C4-2B (cell line): ENCODE measurements around the gene NDRG3.
"Not testable (repeated sequence)": the region's sequence is repeated elsewhere in the genome, so short reads cannot be mapped to it uniquely, and the experiment has no call there.

Source experiments
- H3K27ac ChIP-seq: fragments of 450-650 bp; 2 replicates; pipeline ENCODE4 v1.5.1; 2017
- ZFX ChIP-seq: fragments of 450-650 bp; IDR thresholded peaks from 2 replicates; pipeline ENCODE4 v1.6.1; 2017
- TF ChIP-seq, protein P1 (sequence below): fragments of 450-650 bp; conservative IDR thresholded peaks from 2 replicates; pipeline ENCODE4 v1.5.1; 2017; ENCODE audit warnings: mild to moderate bottlenecking

NDRG3 gene

DNA sequence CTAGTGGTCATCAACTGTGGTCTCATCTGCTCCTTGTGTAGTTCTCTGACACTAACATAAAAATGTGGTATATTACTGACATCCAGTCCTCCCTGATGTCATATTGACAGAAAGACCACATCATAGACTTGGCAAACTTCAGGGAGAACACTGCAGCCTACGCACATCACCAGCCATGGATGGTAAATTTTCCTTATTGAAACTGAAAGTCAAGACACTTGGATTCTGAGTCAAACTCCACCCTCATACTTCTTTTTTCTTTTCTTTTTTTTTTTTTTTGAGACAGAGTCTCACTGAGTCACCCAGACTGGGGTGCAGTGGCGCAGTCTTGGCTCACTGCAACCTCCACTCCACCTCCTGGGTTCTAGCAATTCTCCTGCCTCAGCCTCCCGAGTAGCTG lies 25.4 kb downstream of the NDRG3 start:
- TF ChIP-seq ZFX = no peak
- TF ChIP-seq, protein P1, sequence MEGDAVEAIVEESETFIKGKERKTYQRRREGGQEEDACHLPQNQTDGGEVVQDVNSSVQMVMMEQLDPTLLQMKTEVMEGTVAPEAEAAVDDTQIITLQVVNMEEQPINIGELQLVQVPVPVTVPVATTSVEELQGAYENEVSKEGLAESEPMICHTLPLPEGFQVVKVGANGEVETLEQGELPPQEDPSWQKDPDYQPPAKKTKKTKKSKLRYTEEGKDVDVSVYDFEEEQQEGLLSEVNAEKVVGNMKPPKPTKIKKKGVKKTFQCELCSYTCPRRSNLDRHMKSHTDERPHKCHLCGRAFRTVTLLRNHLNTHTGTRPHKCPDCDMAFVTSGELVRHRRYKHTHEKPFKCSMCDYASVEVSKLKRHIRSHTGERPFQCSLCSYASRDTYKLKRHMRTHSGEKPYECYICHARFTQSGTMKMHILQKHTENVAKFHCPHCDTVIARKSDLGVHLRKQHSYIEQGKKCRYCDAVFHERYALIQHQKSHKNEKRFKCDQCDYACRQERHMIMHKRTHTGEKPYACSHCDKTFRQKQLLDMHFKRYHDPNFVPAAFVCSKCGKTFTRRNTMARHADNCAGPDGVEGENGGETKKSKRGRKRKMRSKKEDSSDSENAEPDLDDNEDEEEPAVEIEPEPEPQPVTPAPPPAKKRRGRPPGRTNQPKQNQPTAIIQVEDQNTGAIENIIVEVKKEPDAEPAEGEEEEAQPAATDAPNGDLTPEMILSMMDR = no peak
- H3K27ac ChIP-seq = no peak overlapping the region

DNA sequence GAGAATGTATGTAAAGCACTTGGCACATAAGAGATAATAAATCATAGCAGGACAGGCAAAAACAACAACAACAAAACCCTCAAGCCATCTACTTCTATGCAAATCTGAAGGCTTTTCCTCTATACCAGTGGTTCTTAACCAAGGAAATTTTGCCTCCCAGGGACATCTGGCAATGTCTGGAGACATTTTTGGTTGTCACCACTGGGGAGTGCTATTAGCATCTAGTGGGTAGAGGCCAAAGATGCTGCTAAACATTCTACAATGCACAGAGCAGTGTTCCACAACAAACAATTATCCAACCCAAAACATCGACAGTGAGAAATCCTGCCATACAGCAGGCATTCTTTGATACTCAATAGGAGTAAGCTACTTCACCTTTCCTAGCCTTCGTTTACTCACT lies 28.2 kb downstream of the NDRG3 start:
- TF ChIP-seq, protein P1 = no peak; the same call in 1 of the 2 replicates
- no peak for TF ChIP-seq ZFX
- H3K27ac ChIP-seq = no peak overlapping the region

DNA sequence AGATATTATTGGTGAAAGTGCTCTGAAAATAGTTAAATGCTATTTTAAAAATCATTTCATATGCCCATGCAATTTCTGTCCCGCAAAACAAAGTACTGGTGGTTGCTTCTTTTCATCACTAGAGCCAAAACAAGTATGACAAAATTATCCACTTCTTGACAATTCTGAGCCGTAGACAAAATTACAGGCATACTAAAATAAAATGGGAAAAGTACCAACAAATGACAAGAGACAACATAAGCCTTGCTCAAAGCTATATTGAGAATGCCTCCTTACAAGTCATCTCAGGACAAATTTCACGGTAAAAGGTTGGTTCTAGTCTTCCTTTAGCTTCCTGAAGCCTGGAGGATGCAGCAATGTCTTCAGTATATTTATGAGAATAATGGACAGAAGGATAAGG lies 28.9 kb downstream of the NDRG3 start:
- TF ChIP-seq, protein P1 = no peak
- no peak for TF ChIP-seq ZFX
- H3K27ac ChIP-seq = no peak overlapping the region

DNA sequence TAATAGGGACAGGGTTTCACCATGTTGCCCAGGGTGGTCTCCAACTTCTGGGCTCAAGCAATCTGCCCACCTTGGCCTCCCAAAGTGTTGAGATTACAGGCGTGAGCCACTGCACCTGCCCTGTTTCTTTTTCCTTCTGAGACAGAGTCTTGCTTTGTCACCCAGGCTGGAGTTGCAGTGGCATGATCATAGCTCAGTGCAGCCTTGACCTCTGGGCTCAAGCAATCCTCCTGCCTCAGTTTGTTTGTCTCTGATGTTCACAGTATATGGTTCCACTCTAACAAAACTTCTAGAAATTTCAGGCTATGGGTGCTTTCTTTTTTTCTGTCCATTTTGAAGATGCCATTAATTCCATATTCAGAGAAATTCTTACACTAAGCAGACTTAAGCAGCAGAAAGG lies 33.1 kb downstream of the NDRG3 start:
- H3K27ac ChIP-seq = no peak overlapping the region
- TF ChIP-seq, protein P1 = no peak
- TF ChIP-seq ZFX = no peak

DNA sequence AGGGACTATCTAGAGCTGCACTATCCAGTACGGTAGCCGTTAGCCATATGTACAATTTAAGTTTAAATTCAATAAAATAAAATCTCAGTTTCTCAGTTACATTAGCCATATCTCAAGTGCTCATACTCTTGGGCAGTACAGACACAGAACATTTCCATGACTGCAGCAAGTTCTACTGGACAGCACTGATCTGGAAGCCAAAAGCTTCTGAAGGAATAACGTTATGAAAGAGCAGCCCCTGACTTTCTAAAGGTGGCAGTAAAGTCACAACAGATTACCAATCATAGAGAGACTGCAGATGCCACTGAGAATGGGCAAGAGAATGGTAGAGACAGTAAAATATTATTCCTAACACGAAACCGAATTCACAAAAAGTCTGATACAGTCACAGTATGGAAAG lies 36.8 kb downstream of the NDRG3 start:
- TF ChIP-seq ZFX = no peak
- TF ChIP-seq, protein P1 = no peak
- H3K27ac ChIP-seq = no peak overlapping the region

DNA sequence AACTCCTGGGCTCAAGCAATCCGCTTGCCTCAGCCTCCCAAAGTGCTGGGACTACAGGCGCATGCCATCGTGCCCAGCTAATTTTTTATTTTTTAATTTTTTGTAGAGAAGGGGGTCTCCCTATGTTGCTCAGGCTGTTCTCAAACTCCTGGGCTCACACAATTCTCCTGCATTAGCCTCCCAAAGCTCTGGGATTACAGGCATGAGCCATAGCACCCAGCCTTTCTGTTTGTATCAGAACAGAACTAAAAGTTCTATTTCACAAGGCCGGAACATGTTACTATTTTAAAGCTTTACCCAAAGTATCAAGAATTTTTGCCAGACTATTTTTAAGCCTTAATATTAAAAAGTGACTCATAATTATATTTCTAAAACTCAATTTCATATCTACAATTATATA lies 42.4 kb downstream of the NDRG3 start:
- H3K27ac ChIP-seq = no peak overlapping the region
- TF ChIP-seq, protein P1 = no peak
- no peak for TF ChIP-seq ZFX

DNA sequence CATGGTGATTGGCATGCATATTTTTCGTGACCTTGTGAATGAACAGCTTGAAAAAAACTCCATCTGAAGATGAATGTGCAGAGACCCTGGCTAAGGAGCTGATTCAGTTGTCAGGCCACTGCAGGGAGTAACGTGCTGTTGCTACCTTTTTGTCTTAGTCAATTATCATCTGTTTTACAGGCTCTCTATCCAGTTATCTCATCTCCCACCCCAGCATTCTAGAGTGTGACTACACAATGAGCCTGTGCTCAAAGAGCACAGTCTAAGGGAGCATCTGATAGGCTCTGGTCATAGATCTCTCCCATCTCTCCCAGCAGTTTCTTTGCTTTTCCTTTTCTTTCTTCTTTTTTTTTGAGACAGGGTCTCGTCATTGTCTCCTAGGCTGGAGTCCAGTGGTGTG lies 45.5 kb downstream of the NDRG3 start:
- H3K27ac ChIP-seq = no peak overlapping the region
- TF ChIP-seq, protein P1 = no peak
- no peak for TF ChIP-seq ZFX

DNA sequence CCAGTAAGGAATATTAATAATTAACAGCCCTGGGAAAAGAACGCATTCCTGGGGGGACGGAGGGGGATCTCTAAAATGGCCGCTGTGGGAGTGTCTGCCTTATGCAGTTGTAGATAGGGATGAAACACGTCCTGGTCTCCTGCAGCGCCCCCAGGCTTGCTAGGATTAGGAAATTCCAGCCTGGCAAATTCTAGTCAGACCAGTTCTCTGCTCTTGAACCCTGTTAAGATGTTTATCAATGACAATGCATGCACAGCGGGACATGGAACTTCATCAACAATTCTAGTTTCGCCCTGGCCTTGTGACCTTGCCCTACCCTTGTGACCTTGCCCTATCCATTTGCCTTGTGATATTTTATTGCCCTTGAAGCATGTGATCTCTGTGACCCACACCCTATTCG lies 50.4 kb downstream of the NDRG3 start:
- H3K27ac ChIP-seq = not testable (repeated sequence)
